SK-N-SH (cell line): ENCODE results near the gene ACACB. TPM values are rescaled to one million over a fixed set of nuclear protein-coding genes. Genes with fewer than 3 reads are reported as not detected.

ENCODE experiments used
- CTCF ChIA-PET: fragments of 300-600, 350-600 bp; formaldehyde crosslinking; extraction: SDS; loops from one replicate; lab custom pipeline; 2021; lab: Yijun Ruan, JAX
- POLR2A ChIA-PET: fragments of 350-600 bp; sonication (Branson Sonifier 250); formaldehyde crosslinking; extraction: SDS; loops from one replicate; lab custom pipeline; 2020; ENCODE audit warnings: antibody characterized with exemption, inconsistent platforms; lab: Yijun Ruan, JAX
- DNase-seq: peaks from one replicate; pipeline ENCODE4 v3.0.0; 2012
- H2AFZ ChIP-seq: fragments of 200-600 bp; sonication (generic); 2 replicates; pipeline ENCODE4 v1.8.1; 2016; ENCODE audit warnings: antibody characterized with exemption, mild to moderate bottlenecking, low read depth
- H3F3A ChIP-seq: fragments of 200-600 bp; sonication (generic); replicated peaks from 2 replicates; pipeline ENCODE3; 2016; ENCODE audit warnings: antibody characterized with exemption, mild to moderate bottlenecking; ENCODE audit not compliant: insufficient read depth
- H3K27ac ChIP-seq, 2 experiments: fragments of 200-500 bp in 1 of 2; fragments of 200-600 bp in 1 of 2; sonication (Bioruptor generic) in 1 of 2; sonication (generic), shearing (Covaris generic) in 1 of 2; 2 replicates each; pipeline versions ENCODE4 v1.5.1 to v1.6.1; 2014 to 2016; ENCODE audit warnings: low read depth in 2 of 2, inconsistent platforms in 1 of 2, low read length in 1 of 2, mild to moderate bottlenecking in 1 of 2, mixed read lengths in 1 of 2
- H3K27me3 ChIP-seq: fragments of 200-600 bp; sonication (generic), shearing (Covaris generic); 2 replicates; pipeline ENCODE4 v1.6.1; 2016; ENCODE audit warnings: mixed run types; ENCODE audit not compliant: insufficient read depth
- H3K36me3 ChIP-seq, 2 experiments: fragments of 200-500 bp in 1 of 2; fragments of 200-600 bp in 1 of 2; sonication (Bioruptor generic) in 1 of 2; sonication (generic) in 1 of 2; replicated peaks in 1 of 2; 2 replicates each; pipeline versions ENCODE3 to v1.5.1; 2014 to 2016; ENCODE audit warnings: low read length in 1 of 2, mild to moderate bottlenecking in 1 of 2; ENCODE audit not compliant: insufficient read depth in 2 of 2, control insufficient read depth in 1 of 2
- H3K4me1 ChIP-seq, 2 experiments: fragments of 200-500 bp in 1 of 2; fragments of 200-600 bp in 1 of 2; sonication (Bioruptor generic) in 1 of 2; sonication (generic), shearing (Covaris generic) in 1 of 2; 2 replicates each; pipeline versions ENCODE4 v1.5.1 to v1.6.1; 2014 to 2016; ENCODE audit warnings: low read depth in 1 of 2, low read length in 1 of 2, mixed run types in 1 of 2; ENCODE audit not compliant: insufficient read depth in 2 of 2, control insufficient read depth in 1 of 2
- H3K4me2 ChIP-seq: fragments of 200-600 bp; sonication (generic), shearing (Covaris generic); 2 replicates; pipeline ENCODE4 v1.6.1; 2017; ENCODE audit warnings: mixed run types
- H3K4me3 ChIP-seq, 2 experiments: fragments of 200-500 bp in 1 of 2; fragments of 200-600 bp in 1 of 2; sonication (Bioruptor generic) in 1 of 2; sonication (generic), shearing (Covaris generic) in 1 of 2; 2 replicates each; pipeline versions ENCODE4 v1.5.1 to v1.8.1; 2014 to 2016; ENCODE audit warnings: low read depth in 2 of 2, inconsistent platforms in 1 of 2, low read length in 1 of 2, mild to moderate bottlenecking in 1 of 2, mixed read lengths in 1 of 2, moderate library complexity in 1 of 2
- H3K79me2 ChIP-seq: fragments of 200-600 bp; sonication (generic); 2 replicates; pipeline ENCODE4 v1.8.1; 2017; ENCODE audit warnings: mild to moderate bottlenecking; ENCODE audit not compliant: insufficient read depth
- H3K9ac ChIP-seq: fragments of 200-600 bp; sonication (generic); 2 replicates; pipeline ENCODE4 v1.6.1; 2017; ENCODE audit warnings: mixed run types
- H3K9me2 ChIP-seq: fragments of 200-600 bp; sonication (generic); 2 replicates; pipeline ENCODE4 v1.6.1; 2017; ENCODE audit warnings: mixed run types
- H3K9me3 ChIP-seq: fragments of 200-600 bp; sonication (generic); 2 replicates; pipeline ENCODE4 v1.6.1; 2017; ENCODE audit warnings: mixed run types, mild to moderate bottlenecking, moderate library complexity
- H4K20me1 ChIP-seq: fragments of 200-600 bp; sonication (generic); 2 replicates; pipeline ENCODE4 v1.6.1; 2017; ENCODE audit warnings: mild to moderate bottlenecking, mixed run types; ENCODE audit not compliant: insufficient read depth
- CTCF ChIP-seq: fragments of 200-600 bp; sonication (generic); IDR thresholded peaks from 2 replicates; pipeline ENCODE4 v1.6.1; 2017; ENCODE audit warnings: antibody characterized with exemption, mild to moderate bottlenecking, moderate library complexity
- EP300 ChIP-seq, 2 experiments: IDR thresholded peaks; 2 replicates each; pipeline versions ENCODE4 v1.4.0 to v1.6.1; 2012; ENCODE audit warnings: borderline replicate concordance in 1 of 2, low read depth in 1 of 2, low read length in 1 of 2
- EZH2phosphoT487 ChIP-seq: fragments of 200-600 bp; sonication (generic); IDR thresholded peaks from 2 replicates; pipeline ENCODE4 v1.6.1; 2017; ENCODE audit warnings: low read depth, mixed run types, mild to moderate bottlenecking, antibody characterized with exemption, moderate library complexity, borderline replicate concordance
- FOSL2 ChIP-seq: IDR thresholded peaks from 2 replicates; pipeline ENCODE4 v1.4.0; 2012; ENCODE audit warnings: low read depth, mild to moderate bottlenecking, moderate library complexity, borderline replicate concordance
- FOXJ3 ChIP-seq: sonication (generic); formaldehyde crosslinking; IDR thresholded peaks from 2 replicates; pipeline ENCODE4 v1.5.1; 2020; ENCODE audit warnings: mild to moderate bottlenecking, missing genetic modification reagents
- FOXM1 ChIP-seq: IDR thresholded peaks from 2 replicates; pipeline ENCODE4 v1.4.0; 2012; ENCODE audit warnings: low read depth, mild to moderate bottlenecking
- MXI1 ChIP-seq: IDR thresholded peaks from 2 replicates; pipeline ENCODE4 v1.6.1; 2012; ENCODE audit warnings: mild to moderate bottlenecking, low read depth, low read length, improper control_type of control experiment
- NFIC ChIP-seq: IDR thresholded peaks from 2 replicates; pipeline ENCODE4 v1.4.0; 2012; ENCODE audit warnings: borderline replicate concordance
- NRF1 ChIP-seq: IDR thresholded peaks from 2 replicates; pipeline ENCODE4 v1.6.1; 2012; ENCODE audit warnings: low read depth, mild to moderate bottlenecking, low read length
- PBX3 ChIP-seq: IDR thresholded peaks from 2 replicates; pipeline ENCODE4; 2012
- SIN3A ChIP-seq: IDR thresholded peaks from 2 replicates; pipeline ENCODE4 v1.6.1; 2012; ENCODE audit warnings: low read depth, mild to moderate bottlenecking, low read length, moderate library complexity, borderline replicate concordance
- SMC3 ChIP-seq: IDR thresholded peaks from 2 replicates; pipeline ENCODE4 v1.6.1; 2012; ENCODE audit warnings: low read depth, low read length, improper control_type of control experiment
- TAF1 ChIP-seq: IDR thresholded peaks from 2 replicates; pipeline ENCODE4 v1.6.1; 2012; ENCODE audit warnings: low read depth, mild to moderate bottlenecking, low read length, moderate library complexity, borderline replicate concordance
- TCF12 ChIP-seq: IDR thresholded peaks from 2 replicates; pipeline ENCODE4 v1.4.0; 2012
- TEAD4 ChIP-seq: IDR thresholded peaks from 2 replicates; pipeline ENCODE4 v1.4.0; 2012; ENCODE audit warnings: mild to moderate bottlenecking, borderline replicate concordance; ENCODE audit not compliant: insufficient read depth
- USF1 ChIP-seq: IDR thresholded peaks from 2 replicates; pipeline ENCODE4 v1.4.0; 2012; ENCODE audit warnings: low read depth, borderline replicate concordance
- USF2 ChIP-seq: fragments of 150-350 bp; IDR thresholded peaks from 2 replicates; pipeline ENCODE4 v1.6.1; 2017; ENCODE audit warnings: antibody characterized with exemption, low read length, low read depth, borderline replicate concordance
- YY1 ChIP-seq: IDR thresholded peaks from 2 replicates; pipeline ENCODE4 v1.4.0; 2012; ENCODE audit warnings: low read depth, mild to moderate bottlenecking
- WGBS: methylation state at CpG from one replicate; pipeline ENCODE4 v1.1.6; 2017; ENCODE audit warnings: low lambda C conversion rate; 5-methylcytosine and 5-hydroxymethylcytosine counted together
- polyA plus RNA-seq, 3 experiments: library from polyadenylated mRNA; depleted of rRNA; stranded (reverse); fragments of >200 nt; gene quantifications; 2 replicates each; pipeline ENCODE4 v1.2.3, GENCODE V29; 2012

Gene ACACB
- polyA plus RNA-seq, 1 of the 3 experiments (the other 2 are of a cell fraction) = 6.1 TPM

- Histone ChIP-seq H3K9me2 (no peaks in the 10 kb centered on the region), H3K9ac (no peak overlapping the region), H3K36me3 (peaks cover 0 to 13% of the 10 kb centered on the region in 2 experiments), H3K4me1 (no peaks in the 10 kb centered on the region), H3K9me3 (no peaks in the 10 kb centered on the region), H4K20me1 (no peaks in the 10 kb centered on the region), H3K4me3 (no peak overlapping the region), H3K27ac (no peak overlapping the region), H3K79me2 (no peaks in the 10 kb centered on the region), H2AFZ (no peak overlapping the region), H3F3A (no peaks in the 10 kb centered on the region), H3K4me2 (no peak overlapping the region), H3K27me3 (no peaks in the 10 kb centered on the region)
- no peak for TF ChIP-seq FOXJ3 (CRISPR knock-in tag)
- no peak for TF ChIP-seq EZH2phosphoT487
- TF ChIP-seq NFIC = no peak
- no peak for TF ChIP-seq PBX3
- no peak for TF ChIP-seq TAF1
- no peak for TF ChIP-seq TCF12
- TF ChIP-seq SMC3 = no peak
- TF ChIP-seq EP300 (IDR thresholded peaks at IDR 0.05; ENCODE audit: borderline replicate concordance in 1 of 2, low read depth in 1 of 2, low read length in 1 of 2) = no peak
- TF ChIP-seq NRF1 = no peak
- TF ChIP-seq USF2 = no peak
- TF ChIP-seq TEAD4 = no peak
- no peak for TF ChIP-seq YY1
- no peak for TF ChIP-seq CTCF
- TF ChIP-seq FOSL2 = no peak
- no peak for TF ChIP-seq USF1
- TF ChIP-seq FOXM1 = no peak
- TF ChIP-seq MXI1 = no peak
- no peak for TF ChIP-seq SIN3A
- no peak for DNase-seq
- ChIA-PET CTCF (interaction anchor here (1.0 kb wide), 1 partner anchor 15 kb away, joined by 3 read pairs; no protein-coding TSS in a partner anchor), POLR2A (no interaction called here)
- 90% methylated on average over 5 of the region's 5 CpGs for WGBS
Observed at GRCh38 chr12:109241936-109242335, 125.5 kb downstream of the ACACB start.
